Smooth muscle cell (in vitro differentiated cells): ENCODE results near the gene TMC3. TPM values are rescaled to one million over a fixed set of nuclear protein-coding genes. Genes with fewer than 3 reads are reported as not detected.

Experiments used
- DNase-seq: peaks from one replicate; lab custom pipeline; 2025; ENCODE audit not compliant: unreplicated experiment; lab: John Stamatoyannopoulos, UW
- H2AFZ ChIP-seq: fragments of 200-600 bp; sonication (generic); 2 replicates; pipeline ENCODE4 v1.6.0; 2016; ENCODE audit warnings: antibody characterized with exemption, low read depth, mild to moderate bottlenecking
- H3F3A ChIP-seq: fragments of 200-600 bp; sonication (generic); 2 replicates; pipeline ENCODE4 v1.6.0; 2017; ENCODE audit warnings: antibody characterized with exemption, low read depth
- H3K27ac ChIP-seq: fragments of 200-600 bp; sonication (generic); 2 replicates; pipeline ENCODE4 v1.5.1; 2016; ENCODE audit warnings: low read depth, mild to moderate bottlenecking
- H3K27me3 ChIP-seq: fragments of 200-600 bp; sonication (generic); 2 replicates; pipeline ENCODE4 v1.6.1; 2016; ENCODE audit warnings: low read depth, mild to moderate bottlenecking
- H3K36me3 ChIP-seq: fragments of 200-600 bp; sonication (generic); 2 replicates; pipeline ENCODE4 v1.5.1; 2016; ENCODE audit warnings: low read depth
- H3K4me1 ChIP-seq: fragments of 200-600 bp; sonication (generic); 2 replicates; pipeline ENCODE4 v1.5.1; 2016; ENCODE audit warnings: low read depth
- H3K4me2 ChIP-seq: fragments of 200-600 bp; sonication (generic); 2 replicates; pipeline ENCODE4 v1.6.0; 2016; ENCODE audit warnings: mild to moderate bottlenecking
- H3K4me3 ChIP-seq: fragments of 200-600 bp; sonication (generic); 2 replicates; pipeline ENCODE4 v1.5.1; 2016; ENCODE audit warnings: mild to moderate bottlenecking
- H3K79me2 ChIP-seq: fragments of 200-600 bp; sonication (generic); 2 replicates; pipeline ENCODE4 v1.6.0; 2016; ENCODE audit warnings: low read depth, mild to moderate bottlenecking
- H3K9ac ChIP-seq: fragments of 200-600 bp; sonication (generic); 2 replicates; pipeline ENCODE4 v1.6.0; 2016; ENCODE audit warnings: low read depth
- H3K9me3 ChIP-seq: fragments of 200-600 bp; sonication (generic); replicated peaks from 2 replicates; pipeline ENCODE4 v1.5.1; 2016; ENCODE audit warnings: low read depth
- H4K20me1 ChIP-seq: fragments of 200-600 bp; sonication (generic); 2 replicates; pipeline ENCODE4 v1.6.0; 2016; ENCODE audit warnings: low read depth
- WGBS: methylation state at CpG from one replicate; pipeline ENCODE4 v1.1.7; 2016; ENCODE audit warnings: low lambda C conversion rate; 5-methylcytosine and 5-hydroxymethylcytosine counted together
- polyA plus RNA-seq: library from polyadenylated mRNA; unstranded; fragments of >200 nt; fragmentation: Nextera tagmentation; extraction: Ambion mirVana; gene quantifications from 2 replicates; pipeline ENCODE4 v1.2.1, GENCODE V29; 2016
- total RNA-seq: library from RNA; depleted of rRNA; stranded (reverse); fragments of >200 nt; gene quantifications from 2 replicates; pipeline ENCODE4 v1.2.3, GENCODE V29; 2014
- TF ChIP-seq, protein P1 (sequence below): fragments of 200-600 bp; sonication (generic); IDR thresholded peaks from 2 replicates; pipeline ENCODE4 v1.5.1; 2017; ENCODE audit warnings: borderline replicate concordance, mild to moderate bottlenecking, antibody characterized with exemption; ENCODE audit not compliant: insufficient read depth, poor library complexity, severe bottlenecking

Gene TMC3
- total and polyA plus RNA-seq, 2 experiments from 2014 or later: not detected

DNA sequence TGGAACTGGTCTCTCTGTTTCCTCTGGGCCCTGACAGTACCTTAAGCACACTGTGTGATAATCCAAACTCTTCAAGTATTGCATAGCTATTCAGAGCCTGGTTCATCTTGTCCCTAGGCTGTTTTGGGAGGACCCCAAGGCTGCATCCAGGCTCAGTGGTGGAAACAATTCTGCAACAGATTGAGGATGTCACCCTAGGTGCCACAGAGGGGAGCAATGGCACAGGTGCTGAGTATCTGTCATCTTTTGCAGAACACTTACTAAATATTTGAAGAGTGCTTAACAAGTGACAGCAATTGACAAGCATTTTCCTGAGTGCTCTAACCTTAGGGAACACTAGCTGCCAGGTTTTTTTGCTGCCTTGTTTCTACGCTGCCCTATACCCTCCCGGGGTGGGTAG, 77.8 kb downstream of the TMC3 start:
- Histone ChIP-seq H3K9ac (no peak overlapping the region), H2AFZ (no peak overlapping the region), H3K79me2 (no peaks in the 10 kb centered on the region), H3K27ac (no peak overlapping the region), H3K36me3 (no peaks in the 10 kb centered on the region), H3K27me3 (no peaks in the 10 kb centered on the region), H3K4me1 (no peaks in the 10 kb centered on the region), H4K20me1 (no peaks in the 10 kb centered on the region), H3K9me3 (no peaks in the 10 kb centered on the region), H3F3A (no peaks in the 10 kb centered on the region), H3K4me2 (no peak overlapping the region), H3K4me3 (no peak overlapping the region)
- TF ChIP-seq, protein P1, sequence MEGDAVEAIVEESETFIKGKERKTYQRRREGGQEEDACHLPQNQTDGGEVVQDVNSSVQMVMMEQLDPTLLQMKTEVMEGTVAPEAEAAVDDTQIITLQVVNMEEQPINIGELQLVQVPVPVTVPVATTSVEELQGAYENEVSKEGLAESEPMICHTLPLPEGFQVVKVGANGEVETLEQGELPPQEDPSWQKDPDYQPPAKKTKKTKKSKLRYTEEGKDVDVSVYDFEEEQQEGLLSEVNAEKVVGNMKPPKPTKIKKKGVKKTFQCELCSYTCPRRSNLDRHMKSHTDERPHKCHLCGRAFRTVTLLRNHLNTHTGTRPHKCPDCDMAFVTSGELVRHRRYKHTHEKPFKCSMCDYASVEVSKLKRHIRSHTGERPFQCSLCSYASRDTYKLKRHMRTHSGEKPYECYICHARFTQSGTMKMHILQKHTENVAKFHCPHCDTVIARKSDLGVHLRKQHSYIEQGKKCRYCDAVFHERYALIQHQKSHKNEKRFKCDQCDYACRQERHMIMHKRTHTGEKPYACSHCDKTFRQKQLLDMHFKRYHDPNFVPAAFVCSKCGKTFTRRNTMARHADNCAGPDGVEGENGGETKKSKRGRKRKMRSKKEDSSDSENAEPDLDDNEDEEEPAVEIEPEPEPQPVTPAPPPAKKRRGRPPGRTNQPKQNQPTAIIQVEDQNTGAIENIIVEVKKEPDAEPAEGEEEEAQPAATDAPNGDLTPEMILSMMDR: no peak
- 90% methylated on average over 2 of the region's 2 CpGs for WGBS
- DNase-seq: no peak

DNA sequence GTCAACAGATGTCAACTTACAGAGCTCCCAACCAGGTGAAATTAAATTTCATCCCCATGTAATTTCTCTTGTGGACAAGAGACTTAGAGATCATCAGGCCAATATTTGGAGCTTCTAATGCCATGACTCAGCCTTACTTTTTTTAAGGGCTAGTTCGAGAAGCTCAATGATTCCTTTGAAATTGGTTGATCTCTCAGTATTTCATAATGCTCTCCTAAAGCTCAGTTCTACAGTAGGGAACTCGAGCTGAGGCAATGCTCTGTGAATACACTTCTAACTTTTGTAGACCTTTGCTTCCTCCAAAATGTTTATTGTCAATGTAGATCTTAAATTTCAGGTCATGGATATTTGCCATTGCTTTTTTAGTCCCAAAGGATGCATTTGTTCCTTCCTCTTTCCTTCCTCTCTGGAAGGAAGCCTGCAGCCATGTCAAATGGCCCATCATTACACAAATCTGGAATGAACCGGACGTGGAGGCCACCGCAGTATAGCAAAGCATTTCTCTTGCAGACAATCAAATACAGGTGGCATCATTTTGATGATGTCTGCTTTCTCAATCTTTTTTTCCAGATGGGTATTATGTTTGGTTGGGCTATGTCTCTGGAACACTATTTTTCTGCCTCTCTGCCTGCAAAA, 78.4 kb downstream of the TMC3 start:
- Histone ChIP-seq H2AFZ (no peak overlapping the region), H3F3A (no peaks in the 10 kb centered on the region), H3K27me3 (no peaks in the 10 kb centered on the region), H3K9me3 (no peaks in the 10 kb centered on the region), H3K79me2 (no peaks in the 10 kb centered on the region), H3K27ac (no peak overlapping the region), H4K20me1 (no peaks in the 10 kb centered on the region), H3K4me2 (no peak overlapping the region), H3K4me1 (no peaks in the 10 kb centered on the region), H3K36me3 (no peaks in the 10 kb centered on the region), H3K4me3 (no peak overlapping the region), H3K9ac (no peak overlapping the region)
- 87% methylated on average over 5 of the region's 5 CpGs for WGBS
- TF ChIP-seq, protein P1: no peak
- DNase-seq: no peak

DNA sequence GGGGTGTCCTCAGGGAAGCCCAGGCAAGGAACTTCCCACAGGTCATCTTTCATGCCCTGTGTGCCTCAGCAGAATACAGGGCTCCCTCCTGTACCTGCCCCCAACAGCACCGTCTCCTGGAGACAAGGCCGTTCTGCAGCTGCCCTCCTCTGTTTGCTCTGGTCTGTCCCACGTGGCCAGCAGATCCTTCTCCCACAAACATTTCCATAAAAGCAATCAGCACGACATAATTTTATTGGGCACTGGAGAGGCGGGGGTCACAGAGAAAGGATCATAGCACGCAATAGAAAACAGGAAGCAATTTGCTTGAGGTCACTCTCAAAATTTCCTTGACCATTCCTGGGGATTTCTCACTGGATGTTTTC, 79.5 kb downstream of the TMC3 start:
- WGBS: 62% methylated on average over 6 of the region's 6 CpGs
- Histone ChIP-seq H3K36me3 (no peaks in the 10 kb centered on the region), H3K79me2 (no peaks in the 10 kb centered on the region), H4K20me1 (no peaks in the 10 kb centered on the region), H3K4me2 (no peak overlapping the region), H3K9ac (no peak overlapping the region), H2AFZ (no peak overlapping the region), H3F3A (no peaks in the 10 kb centered on the region), H3K27ac (no peak overlapping the region), H3K4me3 (no peak overlapping the region), H3K9me3 (no peaks in the 10 kb centered on the region), H3K4me1 (no peaks in the 10 kb centered on the region), H3K27me3 (no peaks in the 10 kb centered on the region)
- TF ChIP-seq, protein P1: no peak
- no peak for DNase-seq

DNA sequence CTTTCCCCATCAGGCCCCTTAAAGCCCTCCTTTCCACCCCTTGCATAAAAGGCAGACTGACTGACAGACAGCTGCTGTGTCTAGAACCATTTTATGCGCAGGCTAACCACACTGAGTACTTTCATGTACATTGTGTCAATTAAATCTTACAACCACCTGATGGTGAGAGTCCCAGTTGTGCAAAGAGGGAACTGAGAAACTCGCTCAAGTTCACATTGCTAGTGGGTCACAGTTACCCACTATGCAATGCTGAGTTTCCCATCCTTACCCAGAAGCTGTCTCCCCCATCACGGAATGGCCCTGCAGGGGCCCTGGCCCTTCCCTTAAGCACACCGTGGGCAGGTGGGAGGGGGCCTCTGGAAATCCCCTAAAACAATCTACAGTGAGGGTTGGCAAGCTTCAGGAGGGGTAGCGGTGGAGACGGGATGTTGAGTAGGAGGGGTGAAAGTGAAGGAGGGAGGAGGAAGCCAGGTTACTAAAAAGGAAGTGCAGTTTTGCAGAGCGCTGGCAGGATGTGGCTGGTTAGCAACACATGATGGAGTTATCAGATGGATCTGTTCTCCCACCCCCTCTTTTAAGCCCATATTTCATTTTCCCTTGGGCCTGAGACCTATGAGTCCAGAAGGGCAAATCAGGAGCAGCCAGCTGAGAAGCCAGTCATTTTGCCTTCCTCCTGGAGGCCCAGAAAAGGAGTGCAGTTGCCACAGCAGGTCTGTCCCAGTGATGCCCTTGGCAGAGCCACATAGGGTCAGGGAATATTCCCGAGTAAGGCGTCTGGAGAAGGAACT, 80.1 kb downstream of the TMC3 start:
- H3K4me2 ChIP-seq: no peak overlapping the region
- no peaks in the 10 kb centered on the region for H3K9me3 ChIP-seq
- TF ChIP-seq, protein P1: no peak
- H3K27me3 ChIP-seq: no peaks in the 10 kb centered on the region
- H3K36me3 ChIP-seq: no peaks in the 10 kb centered on the region
- no peaks in the 10 kb centered on the region for H4K20me1 ChIP-seq
- 81% methylated on average over 9 of the region's 9 CpGs for WGBS
- no peaks in the 10 kb centered on the region for H3K4me1 ChIP-seq
- H2AFZ ChIP-seq: no peak overlapping the region
- H3K9ac ChIP-seq: no peak overlapping the region
- H3K79me2 ChIP-seq: no peaks in the 10 kb centered on the region
- no peak for DNase-seq
- no peak overlapping the region for H3K27ac ChIP-seq
- no peaks in the 10 kb centered on the region for H3F3A ChIP-seq
- no peak overlapping the region for H3K4me3 ChIP-seq
